ENCODE data around the gene HS3ST1. TPM values are rescaled to one million over a fixed set of nuclear protein-coding genes. Genes with fewer than 3 reads are reported as not detected.
A peak's percentile ranks its signal among the peaks of the same experiment; 100 is the strongest.

The HS3ST1 gene
- total and polyA plus RNA-seq, 5 donors from 2014 or later: 0.08 TPM; not detected in 4

DNA sequence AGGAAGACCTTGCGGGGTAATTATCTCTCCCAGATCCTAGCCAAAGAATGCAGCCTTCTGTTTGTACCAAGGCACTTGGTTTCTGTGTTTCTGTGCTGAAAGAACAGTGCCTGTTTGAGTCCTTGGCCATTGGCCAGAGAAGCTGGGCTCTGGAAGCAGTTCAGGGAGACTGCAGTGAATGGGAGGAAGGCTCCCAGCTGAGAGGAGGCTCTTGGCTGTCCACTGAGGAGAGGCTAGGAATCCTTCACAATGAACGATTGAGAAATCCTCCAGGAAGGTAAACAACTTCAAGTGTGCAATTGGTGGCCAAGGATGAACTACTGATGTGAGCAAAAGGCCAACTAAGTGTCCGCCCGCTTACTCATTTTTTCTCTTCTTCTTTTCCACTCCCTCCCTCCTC is 61.3 kb downstream of the HS3ST1 start:
- H3K27me3 ChIP-seq (ENCODE audit: control insufficient read depth, insufficient read depth, low read length): no peaks in the 10 kb centered on the region
- H3K4me1 Mint-ChIP-seq: peaks cover 0 to 4% (median 0%) of the 10 kb centered on the region in 4 donors
- no peaks in the 10 kb centered on the region for H3K9me3 ChIP-seq (ENCODE audit: control insufficient read depth in 2 of 2, low read length in 2 of 2)
- ATAC-seq (ENCODE audit: low read depth in 2 of 2) (no peak), DNase-seq (no peak)
- no peak overlapping the region for H3K27ac ChIP-seq (ENCODE audit: insufficient read depth, low read length, poor library complexity, severe bottlenecking)
- H3K4me3 Mint-ChIP-seq: no peak overlapping the region
- H3K27me3 Mint-ChIP-seq: peaks cover 5% of the 10 kb centered on the region
- no peaks in the 10 kb centered on the region for H3K36me3 Mint-ChIP-seq
- no peaks in the 10 kb centered on the region for H3K36me3 ChIP-seq (ENCODE audit: control insufficient read depth, insufficient read depth, low read length)
- peaks cover 0 to 2% (median 0%) of the 10 kb centered on the region in 7 donors for H3K9me3 Mint-ChIP-seq
- no peak overlapping the region for H3K27ac Mint-ChIP-seq
- no peak overlapping the region for H3K4me3 ChIP-seq (ENCODE audit: low read depth, low read length)
- H3K4me1 ChIP-seq (ENCODE audit: control insufficient read depth, insufficient read depth, low read length, poor library complexity, severe bottlenecking): no peaks in the 10 kb centered on the region

DNA sequence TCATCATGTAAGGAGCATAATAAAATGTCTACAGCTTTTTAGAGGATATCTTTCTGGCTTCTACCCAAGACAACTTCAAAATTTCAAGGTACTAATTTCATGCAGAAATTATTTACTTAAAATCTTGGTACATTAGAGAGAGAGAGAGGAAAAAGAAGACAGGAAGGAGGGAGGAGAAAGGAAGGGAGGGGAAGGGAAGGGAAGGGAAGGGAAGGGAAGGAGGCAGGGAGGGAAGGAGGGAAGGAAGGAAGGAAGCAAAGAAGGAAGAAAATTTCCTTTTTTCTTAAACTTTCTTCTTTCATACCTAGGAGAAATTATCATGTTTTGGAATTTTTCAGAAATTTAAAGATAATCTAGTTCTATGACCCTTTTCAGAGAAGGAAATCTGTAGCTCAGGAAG is 61.8 kb downstream of the HS3ST1 start:
- H3K4me3 Mint-ChIP-seq: no peak overlapping the region
- no peak overlapping the region for H3K27ac ChIP-seq (ENCODE audit: insufficient read depth, low read length, poor library complexity, severe bottlenecking)

DNA sequence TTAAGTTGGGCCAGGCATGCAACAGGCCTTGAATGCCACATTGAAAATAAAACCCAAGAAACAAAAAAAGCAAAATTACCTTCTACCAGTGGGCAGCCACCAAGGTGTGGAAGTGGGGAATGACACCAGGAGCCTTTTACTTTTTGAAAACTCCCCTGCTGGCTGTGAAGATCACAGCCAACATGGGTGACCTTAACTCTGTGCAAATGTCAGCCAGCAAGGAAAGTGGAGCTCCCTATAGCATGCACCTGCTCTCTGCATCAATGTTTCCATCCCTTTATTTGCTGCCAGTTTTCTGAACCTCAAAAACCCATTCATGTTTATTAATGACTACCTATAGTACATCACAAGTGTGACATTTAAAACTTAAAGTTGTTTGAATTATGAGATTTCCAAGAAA is 63.7 kb downstream of the HS3ST1 start:
- Histone ChIP-seq H3K36me3 (ENCODE audit: control insufficient read depth, insufficient read depth, low read length) (no peaks in the 10 kb centered on the region), H3K27ac (ENCODE audit: insufficient read depth, low read length, poor library complexity, severe bottlenecking) (no peak overlapping the region), H3K4me3 (ENCODE audit: low read depth, low read length) (no peak overlapping the region), H3K4me1 (ENCODE audit: control insufficient read depth, insufficient read depth, low read length, poor library complexity, severe bottlenecking) (no peaks in the 10 kb centered on the region), H3K27me3 (ENCODE audit: control insufficient read depth, insufficient read depth, low read length) (no peaks in the 10 kb centered on the region), H3K9me3 (ENCODE audit: control insufficient read depth in 2 of 2, low read length in 2 of 2) (no peaks in the 10 kb centered on the region)
- H3K27me3 Mint-ChIP-seq: peaks cover 11% of the 10 kb centered on the region
- peak overlapping the region in 1 of 3 donors; percentile 85 for H3K27ac Mint-ChIP-seq
- H3K4me1 Mint-ChIP-seq: peaks cover 0 to 4% (median 0%) of the 10 kb centered on the region in 4 donors
- peaks cover 0 to 2% (median 0%) of the 10 kb centered on the region in 7 donors for H3K9me3 Mint-ChIP-seq
- DNase-seq: no peak
- no peak overlapping the region for H3K4me3 Mint-ChIP-seq
- no peaks in the 10 kb centered on the region for H3K36me3 Mint-ChIP-seq
- no peak for ATAC-seq (ENCODE audit: low read depth in 2 of 2)

More for the DNA sequence above, 61.8 kb downstream of the HS3ST1 start:
- Histone ChIP-seq H3K27me3 (ENCODE audit: control insufficient read depth, insufficient read depth, low read length) (no peaks in the 10 kb centered on the region), H3K4me1 (ENCODE audit: control insufficient read depth, insufficient read depth, low read length, poor library complexity, severe bottlenecking) (no peaks in the 10 kb centered on the region), H3K36me3 (ENCODE audit: control insufficient read depth, insufficient read depth, low read length) (no peaks in the 10 kb centered on the region), H3K9me3 (ENCODE audit: control insufficient read depth in 2 of 2, low read length in 2 of 2) (no peaks in the 10 kb centered on the region), H3K4me3 (ENCODE audit: low read depth, low read length) (no peak overlapping the region)
- peaks cover 0 to 2% (median 0%) of the 10 kb centered on the region in 7 donors for H3K9me3 Mint-ChIP-seq
- peaks cover 5% of the 10 kb centered on the region for H3K27me3 Mint-ChIP-seq
- no peak overlapping the region for H3K27ac Mint-ChIP-seq
- peaks cover 0 to 4% (median 0%) of the 10 kb centered on the region in 4 donors for H3K4me1 Mint-ChIP-seq
- no peaks in the 10 kb centered on the region for H3K36me3 Mint-ChIP-seq
- DNase-seq (no peak), ATAC-seq (ENCODE audit: low read depth in 2 of 2) (no peak)

DNA sequence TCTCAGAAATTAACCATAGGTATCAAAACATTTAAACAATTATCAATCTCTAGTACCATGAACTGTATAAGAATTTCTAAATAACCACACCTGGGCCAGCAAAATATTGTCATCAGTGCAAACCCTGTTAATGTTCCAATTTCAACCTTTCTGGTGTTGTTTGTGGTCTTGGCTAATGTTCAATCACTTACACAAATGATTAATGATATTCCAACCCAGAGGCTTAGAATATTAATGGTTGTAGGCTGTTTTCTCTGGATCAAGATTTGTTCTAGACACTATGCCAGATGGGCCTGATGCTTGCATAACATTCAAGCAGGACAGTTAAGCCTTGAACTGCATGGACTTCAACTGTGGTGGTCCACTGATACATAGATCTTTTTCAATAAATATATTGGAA is 69.1 kb downstream of the HS3ST1 start:
- Mint-ChIP-seq H3K4me3 (no peak overlapping the region), H3K36me3 (no peaks in the 10 kb centered on the region), H3K9me3 (peaks cover 0 to 2% (median 0%) of the 10 kb centered on the region in 7 donors), H3K27me3 (peaks cover 5% of the 10 kb centered on the region), H3K4me1 (no peaks in the 10 kb centered on the region), H3K27ac (no peak overlapping the region)
- no peak overlapping the region for H3K27ac ChIP-seq (ENCODE audit: insufficient read depth, low read length, poor library complexity, severe bottlenecking)
- DNase-seq (no peak), ATAC-seq (ENCODE audit: low read depth in 2 of 2) (no peak)
- H3K27me3 ChIP-seq (ENCODE audit: control insufficient read depth, insufficient read depth, low read length): no peaks in the 10 kb centered on the region
- no peak overlapping the region for H3K4me3 ChIP-seq (ENCODE audit: low read depth, low read length)
- no peaks in the 10 kb centered on the region for H3K4me1 ChIP-seq (ENCODE audit: control insufficient read depth, insufficient read depth, low read length, poor library complexity, severe bottlenecking)
- no peaks in the 10 kb centered on the region for H3K9me3 ChIP-seq (ENCODE audit: control insufficient read depth in 2 of 2, low read length in 2 of 2)
- H3K36me3 ChIP-seq (ENCODE audit: control insufficient read depth, insufficient read depth, low read length): no peaks in the 10 kb centered on the region

DNA sequence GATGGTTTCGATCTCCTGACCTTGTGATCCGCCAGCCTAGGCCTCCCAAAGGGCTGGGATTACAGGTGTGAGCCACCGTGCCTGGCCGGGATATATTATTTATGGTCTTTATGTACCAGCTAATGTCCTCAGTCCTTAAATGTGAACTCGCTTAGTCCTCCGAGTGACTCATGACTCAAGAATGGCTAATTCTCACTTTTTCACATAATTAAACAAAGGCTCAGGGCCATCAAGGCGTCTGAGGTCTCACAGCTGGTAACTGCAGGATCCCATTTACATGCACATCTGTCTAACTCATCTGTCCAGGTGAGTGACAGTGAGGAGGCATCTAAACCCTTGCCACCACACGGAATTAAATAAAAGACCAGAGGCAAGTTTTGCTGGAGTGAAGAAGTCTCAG is 73.5 kb downstream of the HS3ST1 start:
- no peaks in the 10 kb centered on the region for H3K36me3 Mint-ChIP-seq
- no peaks in the 10 kb centered on the region for H3K27me3 ChIP-seq (ENCODE audit: control insufficient read depth, insufficient read depth, low read length)
- no peak overlapping the region for H3K4me3 Mint-ChIP-seq
- H3K27ac ChIP-seq (ENCODE audit: insufficient read depth, low read length, poor library complexity, severe bottlenecking): no peak overlapping the region
- DNase-seq: no peak
- H3K9me3 ChIP-seq (ENCODE audit: control insufficient read depth in 2 of 2, low read length in 2 of 2): no peaks in the 10 kb centered on the region
- no peak overlapping the region for H3K4me3 ChIP-seq (ENCODE audit: low read depth, low read length)
- ATAC-seq (ENCODE audit: low read depth in 2 of 2): no peak
- H3K27ac Mint-ChIP-seq: no peak overlapping the region
- peaks cover 0 to 2% (median 0%) of the 10 kb centered on the region in 7 donors for H3K9me3 Mint-ChIP-seq
- no peaks in the 10 kb centered on the region for H3K36me3 ChIP-seq (ENCODE audit: control insufficient read depth, insufficient read depth, low read length)
- no peaks in the 10 kb centered on the region for H3K27me3 Mint-ChIP-seq
- no peaks in the 10 kb centered on the region for H3K4me1 Mint-ChIP-seq
- no peaks in the 10 kb centered on the region for H3K4me1 ChIP-seq (ENCODE audit: control insufficient read depth, insufficient read depth, low read length, poor library complexity, severe bottlenecking)

DNA sequence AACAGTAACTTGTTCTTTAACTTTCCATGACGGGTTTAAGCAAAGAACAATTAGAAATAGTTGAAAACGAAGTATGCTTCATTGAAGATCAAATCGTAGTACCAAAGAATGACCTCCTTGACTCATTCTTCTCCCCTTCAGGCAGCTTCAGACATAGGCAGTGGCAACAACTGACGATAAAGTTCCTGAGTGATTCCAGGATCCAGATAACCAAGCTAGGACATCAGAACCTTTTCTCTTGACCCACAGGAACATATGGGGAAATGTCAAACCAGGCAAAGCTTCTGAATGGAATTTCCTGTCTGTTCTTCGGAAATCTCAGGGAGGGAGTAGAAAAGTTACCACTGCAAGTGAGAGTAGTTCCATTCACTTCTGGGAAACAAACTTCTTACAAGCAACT is 74.2 kb downstream of the HS3ST1 start:
- H3K27me3 ChIP-seq (ENCODE audit: control insufficient read depth, insufficient read depth, low read length): no peaks in the 10 kb centered on the region
- no peaks in the 10 kb centered on the region for H3K4me1 Mint-ChIP-seq
- no peaks in the 10 kb centered on the region for H3K9me3 ChIP-seq (ENCODE audit: control insufficient read depth in 2 of 2, low read length in 2 of 2)
- no peaks in the 10 kb centered on the region for H3K4me1 ChIP-seq (ENCODE audit: control insufficient read depth, insufficient read depth, low read length, poor library complexity, severe bottlenecking)
- no peak overlapping the region for H3K27ac ChIP-seq (ENCODE audit: insufficient read depth, low read length, poor library complexity, severe bottlenecking)
- no peak for ATAC-seq (ENCODE audit: low read depth in 2 of 2)
- no peak for DNase-seq
- no peak overlapping the region for H3K27ac Mint-ChIP-seq
- H3K36me3 ChIP-seq (ENCODE audit: control insufficient read depth, insufficient read depth, low read length): no peaks in the 10 kb centered on the region
- no peak overlapping the region for H3K4me3 Mint-ChIP-seq
- H3K36me3 Mint-ChIP-seq: no peaks in the 10 kb centered on the region
- no peaks in the 10 kb centered on the region for H3K27me3 Mint-ChIP-seq
- H3K9me3 Mint-ChIP-seq: peaks cover 0 to 2% (median 0%) of the 10 kb centered on the region in 7 donors
- no peak overlapping the region for H3K4me3 ChIP-seq (ENCODE audit: low read depth, low read length)

DNA sequence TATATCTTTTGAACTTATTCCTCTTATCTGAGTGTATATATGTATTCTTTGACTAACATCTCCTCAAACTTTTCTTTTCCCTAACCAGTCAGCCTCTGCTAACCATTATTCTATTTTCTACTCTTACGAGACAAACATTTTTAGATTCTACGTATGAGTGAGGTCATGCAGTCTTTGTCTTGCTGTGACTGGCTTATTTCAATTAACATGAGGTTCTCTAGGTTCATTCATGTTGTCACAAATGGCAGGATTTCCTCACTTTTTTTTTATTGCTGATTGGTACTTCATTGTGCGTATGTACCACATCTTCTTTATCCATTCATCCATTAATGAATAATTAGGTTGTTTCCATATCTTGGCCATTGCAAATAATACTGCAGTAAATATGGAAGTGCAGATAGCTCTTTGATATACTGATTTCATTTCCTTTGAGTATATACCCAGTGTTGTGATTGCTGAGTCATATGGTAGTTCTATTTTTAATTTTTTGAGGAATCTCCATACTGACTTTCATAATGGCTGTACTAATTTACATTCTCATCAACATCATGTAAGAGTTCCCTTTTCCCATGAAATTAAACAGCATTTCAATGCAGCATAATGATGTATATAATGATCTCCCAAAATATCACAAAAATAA is 80.1 kb downstream of the HS3ST1 start:
- no peaks in the 10 kb centered on the region for H3K36me3 ChIP-seq (ENCODE audit: control insufficient read depth, insufficient read depth, low read length)

DNA sequence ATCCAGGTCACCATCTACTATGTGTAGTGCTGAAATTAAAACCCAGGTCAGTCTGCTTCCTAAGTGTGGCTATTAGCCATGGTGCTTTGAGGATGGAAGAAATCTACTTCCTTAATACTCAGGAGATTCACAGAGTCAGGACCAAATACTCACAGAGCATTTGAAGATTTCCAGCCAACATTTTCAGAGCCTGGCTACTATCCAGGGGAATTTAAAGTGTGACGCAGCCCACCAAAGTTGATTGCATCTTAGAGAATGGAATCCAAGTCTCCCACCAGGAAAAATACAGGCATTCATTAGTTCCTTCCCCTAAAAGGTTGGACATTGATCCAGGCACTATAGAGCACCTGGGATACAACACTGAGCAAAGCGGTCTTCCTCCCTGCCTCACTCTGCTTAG is 83.8 kb downstream of the HS3ST1 start:
- H3K27ac ChIP-seq (ENCODE audit: insufficient read depth, low read length, poor library complexity, severe bottlenecking): no peak overlapping the region
- no peaks in the 10 kb centered on the region for H3K36me3 ChIP-seq (ENCODE audit: control insufficient read depth, insufficient read depth, low read length)
- Mint-ChIP-seq H3K27ac (no peak overlapping the region), H3K36me3 (no peaks in the 10 kb centered on the region), H3K9me3 (peaks cover 0 to 2% (median 0%) of the 10 kb centered on the region in 7 donors), H3K4me1 (no peaks in the 10 kb centered on the region), H3K27me3 (peaks cover 5% of the 10 kb centered on the region), H3K4me3 (no peak overlapping the region)
- ATAC-seq (ENCODE audit: low read depth in 2 of 2): no peak
- no peaks in the 10 kb centered on the region for H3K9me3 ChIP-seq (ENCODE audit: control insufficient read depth in 2 of 2, low read length in 2 of 2)
- H3K4me1 ChIP-seq (ENCODE audit: control insufficient read depth, insufficient read depth, low read length, poor library complexity, severe bottlenecking): no peaks in the 10 kb centered on the region
- DNase-seq: no peak
- H3K27me3 ChIP-seq (ENCODE audit: control insufficient read depth, insufficient read depth, low read length): no peaks in the 10 kb centered on the region
- no peak overlapping the region for H3K4me3 ChIP-seq (ENCODE audit: low read depth, low read length)

More for the DNA sequence above, 80.1 kb downstream of the HS3ST1 start:
- no peak overlapping the region for H3K27ac Mint-ChIP-seq
- H3K27me3 Mint-ChIP-seq: no peaks in the 10 kb centered on the region
- H3K27ac ChIP-seq (ENCODE audit: insufficient read depth, low read length, poor library complexity, severe bottlenecking): no peak overlapping the region
- no peaks in the 10 kb centered on the region for H3K4me1 ChIP-seq (ENCODE audit: control insufficient read depth, insufficient read depth, low read length, poor library complexity, severe bottlenecking)
- no peaks in the 10 kb centered on the region for H3K9me3 ChIP-seq (ENCODE audit: control insufficient read depth in 2 of 2, low read length in 2 of 2)
- DNase-seq (no peak), ATAC-seq (ENCODE audit: low read depth in 2 of 2) (no peak)
- H3K27me3 ChIP-seq (ENCODE audit: control insufficient read depth, insufficient read depth, low read length): no peaks in the 10 kb centered on the region
- no peaks in the 10 kb centered on the region for H3K36me3 Mint-ChIP-seq
- no peak overlapping the region for H3K4me3 Mint-ChIP-seq
- H3K4me3 ChIP-seq (ENCODE audit: low read depth, low read length): no peak overlapping the region
- peaks cover 0 to 2% (median 0%) of the 10 kb centered on the region in 7 donors for H3K9me3 Mint-ChIP-seq
- H3K4me1 Mint-ChIP-seq: no peaks in the 10 kb centered on the region
